ENCODE data around the gene KIF17. TPM values are rescaled to one million over a fixed set of nuclear protein-coding genes. Genes with fewer than 3 reads are reported as not detected.

Gene KIF17
- total and polyA plus RNA-seq, 4 experiments from 2014 or later = not detected

GRCh38 chr1:20686883-20687725 is 30.7 kb downstream of the KIF17 start:
- no peaks in the 10 kb centered on the region for H3K4me1 ChIP-seq (ENCODE audit: insufficient read depth, low read length)
- H3K36me3 ChIP-seq (ENCODE audit: insufficient read depth, low read length) = no peaks in the 10 kb centered on the region
- H3K27me3 Mint-ChIP-seq = peaks cover 2 to 3% of the 10 kb centered on the region in 2 donors
- H3K9me3 Mint-ChIP-seq = peaks cover 0 to 1% (median 0%) of the 10 kb centered on the region in 8 donors
- H3K9me3 ChIP-seq (ENCODE audit: control insufficient read depth in 1 of 2, low read length in 2 of 2) = no peaks in the 10 kb centered on the region
- ChIA-PET POLR2A (ENCODE audit: partially characterized antibody) (no interaction called here), CTCF (ENCODE audit: partially characterized antibody) (no interaction called here)
- no peaks in the 10 kb centered on the region for H3K27me3 ChIP-seq (ENCODE audit: insufficient read depth, low read length)
- no peaks in the 10 kb centered on the region for H3K36me3 Mint-ChIP-seq
- no peak overlapping the region for H3K27ac Mint-ChIP-seq
- no peak overlapping the region for H3K27ac ChIP-seq (ENCODE audit: low read depth, low read length)
- H3K4me3 Mint-ChIP-seq = no peak overlapping the region
- intact Hi-C loops (cut with micrococcal nuclease) = no loop called here
- no peak overlapping the region for H3K4me3 ChIP-seq (ENCODE audit: low read length in 2 of 2)
- no peak for DNase-seq
- H3K4me1 Mint-ChIP-seq = peaks cover 0 to under 1% (median 0%) of the 10 kb centered on the region in 4 donors

GRCh38 chr1:20685741-20686140 is 32.1 kb downstream of the KIF17 start:
- Mint-ChIP-seq H3K27me3 (peaks cover 6 to 8% of the 10 kb centered on the region in 2 donors), H3K9me3 (no peaks in the 10 kb centered on the region), H3K4me1 (no peaks in the 10 kb centered on the region), H3K36me3 (no peaks in the 10 kb centered on the region), H3K27ac (no peak overlapping the region), H3K4me3 (no peak overlapping the region)
- DNase-seq = no peak
- Histone ChIP-seq H3K9me3 (ENCODE audit: control insufficient read depth in 1 of 2, low read length in 2 of 2) (no peaks in the 10 kb centered on the region), H3K27me3 (ENCODE audit: insufficient read depth, low read length) (no peaks in the 10 kb centered on the region), H3K27ac (ENCODE audit: low read depth, low read length) (no peak overlapping the region), H3K4me3 (ENCODE audit: low read length in 2 of 2) (no peak overlapping the region), H3K36me3 (ENCODE audit: insufficient read depth, low read length) (no peaks in the 10 kb centered on the region), H3K4me1 (ENCODE audit: insufficient read depth, low read length) (no peaks in the 10 kb centered on the region)
- POLR2A ChIA-PET (ENCODE audit: partially characterized antibody) = no interaction called here
- CTCF ChIA-PET (ENCODE audit: partially characterized antibody) = no interaction called here
- intact Hi-C loops (cut with micrococcal nuclease) = no loop called here

- Histone ChIP-seq H3K4me1 (ENCODE audit: insufficient read depth, low read length) (no peaks in the 10 kb centered on the region), H3K27ac (ENCODE audit: low read depth, low read length) (no peak overlapping the region), H3K4me3 (ENCODE audit: low read length in 2 of 2) (no peak overlapping the region), H3K36me3 (ENCODE audit: insufficient read depth, low read length) (no peaks in the 10 kb centered on the region), H3K9me3 (ENCODE audit: control insufficient read depth in 1 of 2, low read length in 2 of 2) (no peaks in the 10 kb centered on the region), H3K27me3 (ENCODE audit: insufficient read depth, low read length) (no peaks in the 10 kb centered on the region)
- ChIA-PET CTCF (ENCODE audit: partially characterized antibody) (no interaction called here), POLR2A (ENCODE audit: partially characterized antibody) (no interaction called here)
- intact Hi-C loops (cut with micrococcal nuclease) = no loop called here
- H3K27me3 Mint-ChIP-seq = peaks cover 6 to 8% of the 10 kb centered on the region in 2 donors
- H3K4me1 Mint-ChIP-seq = peaks cover 0 to 2% (median 0%) of the 10 kb centered on the region in 4 donors
- H3K4me3 Mint-ChIP-seq = no peak overlapping the region
- no peaks in the 10 kb centered on the region for H3K9me3 Mint-ChIP-seq
- DNase-seq = no peak
- peak overlapping the region in 1 of 7 donors; percentile 64 for H3K27ac Mint-ChIP-seq
- no peaks in the 10 kb centered on the region for H3K36me3 Mint-ChIP-seq
Observed at GRCh38 chr1:20685099-20685662, 32.6 kb downstream of the KIF17 start.

- Mint-ChIP-seq H3K36me3 (no peaks in the 10 kb centered on the region), H3K4me1 (peaks cover 0 to 2% (median 0%) of the 10 kb centered on the region in 4 donors), H3K9me3 (no peaks in the 10 kb centered on the region), H3K27me3 (peaks cover 6 to 8% of the 10 kb centered on the region in 2 donors), H3K27ac (no peak overlapping the region), H3K4me3 (no peak overlapping the region)
- Histone ChIP-seq H3K27ac (ENCODE audit: low read depth, low read length) (no peak overlapping the region), H3K27me3 (ENCODE audit: insufficient read depth, low read length) (no peaks in the 10 kb centered on the region), H3K9me3 (ENCODE audit: control insufficient read depth in 1 of 2, low read length in 2 of 2) (no peaks in the 10 kb centered on the region), H3K4me1 (ENCODE audit: insufficient read depth, low read length) (no peaks in the 10 kb centered on the region), H3K4me3 (ENCODE audit: low read length in 2 of 2) (no peak overlapping the region), H3K36me3 (ENCODE audit: insufficient read depth, low read length) (no peaks in the 10 kb centered on the region)
- ChIA-PET CTCF (ENCODE audit: partially characterized antibody) (interaction anchor here (1.2 kb wide), 1 partner anchor 12 kb away, joined by 5 read pairs; no protein-coding TSS in a partner anchor), POLR2A (ENCODE audit: partially characterized antibody) (no interaction called here)
- no peak for DNase-seq
- intact Hi-C loops (cut with micrococcal nuclease) = no loop called here
Observed at GRCh38 chr1:20684651-20685050, 33.2 kb downstream of the KIF17 start.

- H3K4me1 ChIP-seq (ENCODE audit: insufficient read depth, low read length) = no peaks in the 10 kb centered on the region
- H3K27ac ChIP-seq (ENCODE audit: low read depth, low read length) = no peak overlapping the region
- Mint-ChIP-seq H3K4me1 (peaks cover 0 to 2% (median 0%) of the 10 kb centered on the region in 4 donors), H3K27ac (no peak overlapping the region), H3K4me3 (no peak overlapping the region), H3K36me3 (no peaks in the 10 kb centered on the region), H3K27me3 (peaks cover 8% of the 10 kb centered on the region in 2 donors), H3K9me3 (no peaks in the 10 kb centered on the region)
- CTCF ChIA-PET (ENCODE audit: partially characterized antibody) = interaction anchor here (1.2 kb wide), 1 partner anchor 13 kb away, joined by 5 read pairs; no protein-coding TSS in a partner anchor
- H3K27me3 ChIP-seq (ENCODE audit: insufficient read depth, low read length) = no peaks in the 10 kb centered on the region
- intact Hi-C loops (cut with micrococcal nuclease) = no loop called here
- no peak for DNase-seq
- POLR2A ChIA-PET (ENCODE audit: partially characterized antibody) = no interaction called here
- H3K9me3 ChIP-seq (ENCODE audit: control insufficient read depth in 1 of 2, low read length in 2 of 2) = no peaks in the 10 kb centered on the region
- no peaks in the 10 kb centered on the region for H3K36me3 ChIP-seq (ENCODE audit: insufficient read depth, low read length)
- H3K4me3 ChIP-seq (ENCODE audit: low read length in 2 of 2) = no peak overlapping the region
Observed at GRCh38 chr1:20684050-20684620, 33.7 kb downstream of the KIF17 start.

GRCh38 chr1:20683614-20684013 is 34.2 kb downstream of the KIF17 start:
- H3K4me3 Mint-ChIP-seq = no peak overlapping the region
- intact Hi-C loops (cut with micrococcal nuclease) = no loop called here
- no peaks in the 10 kb centered on the region for H3K9me3 ChIP-seq (ENCODE audit: control insufficient read depth in 1 of 2, low read length in 2 of 2)
- no peaks in the 10 kb centered on the region for H3K9me3 Mint-ChIP-seq
- ChIA-PET POLR2A (ENCODE audit: partially characterized antibody) (no interaction called here), CTCF (ENCODE audit: partially characterized antibody) (interaction anchor here (1.2 kb wide), 1 partner anchor 13 kb away, joined by 5 read pairs; no protein-coding TSS in a partner anchor)
- no peaks in the 10 kb centered on the region for H3K4me1 ChIP-seq (ENCODE audit: insufficient read depth, low read length)
- peaks cover 1 to 4% (median 3%) of the 10 kb centered on the region in 4 donors for H3K4me1 Mint-ChIP-seq
- H3K27ac Mint-ChIP-seq = no peak overlapping the region
- no peak overlapping the region for H3K27ac ChIP-seq (ENCODE audit: low read depth, low read length)
- no peak for DNase-seq
- no peaks in the 10 kb centered on the region for H3K27me3 ChIP-seq (ENCODE audit: insufficient read depth, low read length)
- no peaks in the 10 kb centered on the region for H3K36me3 Mint-ChIP-seq
- H3K36me3 ChIP-seq (ENCODE audit: insufficient read depth, low read length) = no peaks in the 10 kb centered on the region
- H3K4me3 ChIP-seq (ENCODE audit: low read length in 2 of 2) = no peak overlapping the region
- peaks cover 8% of the 10 kb centered on the region in 2 donors for H3K27me3 Mint-ChIP-seq

GRCh38 chr1:20682571-20683236 is 35.1 kb downstream of the KIF17 start:
- no peak overlapping the region for H3K27ac Mint-ChIP-seq
- Histone ChIP-seq H3K27me3 (ENCODE audit: insufficient read depth, low read length) (no peaks in the 10 kb centered on the region), H3K4me3 (ENCODE audit: low read length in 2 of 2) (no peak overlapping the region), H3K36me3 (ENCODE audit: insufficient read depth, low read length) (no peaks in the 10 kb centered on the region), H3K4me1 (ENCODE audit: insufficient read depth, low read length) (no peaks in the 10 kb centered on the region), H3K27ac (ENCODE audit: low read depth, low read length) (no peak overlapping the region), H3K9me3 (ENCODE audit: control insufficient read depth in 1 of 2, low read length in 2 of 2) (no peaks in the 10 kb centered on the region)
- ChIA-PET POLR2A (ENCODE audit: partially characterized antibody) (interaction anchor here (1.0 kb wide), 1 partner anchor 21 kb away, joined by 3 read pairs; the partner anchor contains the start of gene DDOST), CTCF (ENCODE audit: partially characterized antibody) (interaction anchor here (1.2 kb wide), 1 partner anchor 14 kb away, joined by 3 read pairs; no protein-coding TSS in a partner anchor)
- peaks cover 0 to 3% (median 1%) of the 10 kb centered on the region in 8 donors for H3K9me3 Mint-ChIP-seq
- H3K27me3 Mint-ChIP-seq = peaks cover 12 to 13% of the 10 kb centered on the region in 2 donors
- peaks cover 5 to 10% (median 7%) of the 10 kb centered on the region in 4 donors for H3K4me1 Mint-ChIP-seq
- no peaks in the 10 kb centered on the region for H3K36me3 Mint-ChIP-seq
- intact Hi-C loops (cut with micrococcal nuclease) = no loop called here
- H3K4me3 Mint-ChIP-seq = no peak overlapping the region
- no peak for DNase-seq

Measured in CD4-positive, alpha-beta memory T cell (primary cell).